Measurements from ENCODE around the gene OR6C74. TPM values are rescaled to one million over a fixed set of nuclear protein-coding genes. Genes with fewer than 3 reads are reported as not detected.

The OR6C74 gene
- total RNA-seq (ENCODE audit: low replicate concordance), result not detected in 2 replicates

GRCh38 chr12:55244309-55244708, at the start of gene OR6C74:
TSS of gene OR6C74 (plus strand) at chr12:55244609. CDS start at chr12:55247288, 2,679 bp downstream.

GRCh38 chr12:55220725-55221124, 23.7 kb upstream of the OR6C74 start, which contains the start of gene OR10A7:
TSS of gene OR10A7 (plus strand) at chr12:55221025. CDS start at chr12:55221025, 0 bp downstream.

Other genes with a start within 250 kb of the OR6C74 start
- not detected in 2 replicates for gene NEUROD4, start 224.6 kb upstream of the OR6C74 start, total RNA-seq (ENCODE audit: low replicate concordance)
- gene OR9K2, start 118.2 kb upstream of the OR6C74 start, total RNA-seq (ENCODE audit: low replicate concordance), result not detected in 2 replicates
- not detected in 2 replicates for gene OR10A7, start 23.6 kb upstream of the OR6C74 start, total RNA-seq (ENCODE audit: low replicate concordance)
- gene OR6C6, start 52.0 kb downstream of the OR6C74 start, total RNA-seq (ENCODE audit: low replicate concordance), result not detected in 2 replicates
- not detected in 2 replicates for gene OR6C1, start 69.7 kb downstream of the OR6C74 start, total RNA-seq (ENCODE audit: low replicate concordance)
- not detected in 2 replicates for gene OR6C3, start 86.1 kb downstream of the OR6C74 start, total RNA-seq (ENCODE audit: low replicate concordance)
- not detected in 2 replicates for gene OR6C75, start 118.4 kb downstream of the OR6C74 start, total RNA-seq (ENCODE audit: low replicate concordance)
- gene OR6C65, start 155.9 kb downstream of the OR6C74 start, total RNA-seq (ENCODE audit: low replicate concordance), result not detected in 2 replicates
- not detected in 2 replicates for gene OR6C76, start 181.6 kb downstream of the OR6C74 start, total RNA-seq (ENCODE audit: low replicate concordance)
- gene OR6C2, start 199.5 kb downstream of the OR6C74 start, total RNA-seq (ENCODE audit: low replicate concordance), result not detected in 2 replicates
- not detected in 2 replicates for gene OR6C70, start 225.5 kb downstream of the OR6C74 start, total RNA-seq (ENCODE audit: low replicate concordance)
- gene OR6C68, start 247.8 kb downstream of the OR6C74 start, total RNA-seq (ENCODE audit: low replicate concordance), result not detected in 2 replicates

Data from smooth muscle cell of the coronary artery (primary cell).